GM19452 (cell line): ENCODE data around the gene RELN.

Experiments used
- ATAC-seq: cut with Tn5 transposase; IDR thresholded peaks from one replicate; pipeline ENCODE4 v1.9.1; 2021; ENCODE audit not compliant: unreplicated experiment

The RELN gene

DNA sequence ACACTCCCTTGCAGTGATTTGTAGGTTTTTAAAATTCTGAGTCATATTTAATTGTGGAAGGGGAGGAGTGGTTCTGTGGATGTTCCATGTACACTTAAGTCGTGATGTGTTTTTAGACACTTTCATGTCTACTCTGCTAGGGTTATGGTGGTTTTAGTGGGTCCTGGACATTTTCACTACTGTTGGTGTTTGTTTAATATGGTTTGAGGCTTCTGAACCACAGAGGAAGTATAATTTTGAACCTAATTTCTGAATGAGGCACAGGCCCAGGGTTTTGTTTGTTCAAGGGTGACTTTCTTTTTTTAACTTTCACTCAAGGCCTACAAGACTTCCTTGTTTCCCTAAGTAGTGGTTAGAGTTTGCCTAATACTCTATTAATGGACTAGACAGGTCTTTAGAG, 556.7 kb downstream of the RELN start:
- no peak for ATAC-seq

DNA sequence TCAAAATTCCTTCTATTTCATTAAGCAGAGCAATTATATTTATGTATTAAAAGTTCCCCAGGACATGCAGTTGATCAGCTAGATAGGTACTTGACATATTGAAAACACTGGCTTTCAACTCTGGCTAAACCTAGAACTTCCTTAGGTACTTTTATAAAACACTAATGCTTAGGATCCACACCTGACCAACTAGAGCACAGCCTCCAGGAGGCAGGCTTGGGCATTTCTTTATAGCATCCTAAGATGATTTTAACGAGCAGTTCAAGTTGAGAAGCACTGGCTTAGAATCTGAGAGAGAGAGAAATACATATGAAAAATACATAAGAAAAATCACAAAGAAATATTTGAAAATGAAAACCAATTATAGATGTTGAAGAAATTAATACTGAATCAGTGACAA, 564.3 kb downstream of the RELN start:
- no peak for ATAC-seq

DNA sequence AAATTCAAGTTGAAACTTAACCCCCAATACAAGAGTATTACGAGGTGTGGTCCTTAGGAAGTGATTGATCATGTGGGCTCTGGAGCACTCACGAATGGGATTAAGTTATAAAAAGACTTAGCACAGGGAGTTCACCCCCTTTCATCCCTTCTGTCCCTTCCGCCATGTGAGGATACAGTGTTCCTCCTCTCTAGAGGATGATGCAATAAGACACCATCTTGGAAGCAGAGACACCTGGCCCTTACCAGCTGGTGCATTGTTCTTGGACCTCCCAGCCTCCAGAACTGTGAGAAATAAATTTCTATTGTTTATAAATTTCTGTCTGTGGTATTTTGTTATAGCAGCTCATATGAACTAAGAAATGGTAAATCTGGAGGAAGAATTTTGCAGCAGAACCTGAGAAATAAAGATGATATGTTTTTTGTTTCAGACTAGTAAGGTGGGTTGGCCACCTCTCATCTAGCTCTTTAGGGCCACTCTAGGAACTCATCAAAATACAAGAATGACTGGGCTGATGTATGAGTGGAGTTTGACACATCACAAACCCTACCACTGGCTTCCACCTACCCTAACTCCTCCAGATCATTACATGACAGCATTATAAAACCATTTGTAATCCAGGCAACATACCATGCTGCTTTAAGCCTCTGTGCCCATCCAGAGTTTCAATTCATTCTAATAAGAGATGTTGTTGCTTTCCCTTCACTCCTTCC, 565.8 kb downstream of the RELN start:
- ATAC-seq, result no peak
